Measurements from ENCODE around the gene RETREG3. TPM values are rescaled to one million over a fixed set of nuclear protein-coding genes. Genes with fewer than 3 reads are reported as not detected.

RETREG3 gene
- total RNA-seq, 3 donors from 2014 or later: 56.4 to 72.2 (median 67.1) TPM

GRCh38 chr17:42571435-42572225 lies 37.5 kb downstream of the RETREG3 start:
- intact Hi-C loops (cut with DNase I, micrococcal nuclease): loop anchor here in 1 of 2 donors (10.0 kb wide), 1 partner anchor 103 kb away; the partner anchor contains the start of gene PLEKHH3
- no peak overlapping the region for H3K4me3 ChIP-seq
- H3K9me3 ChIP-seq: no peaks in the 10 kb centered on the region
- no peak for ATAC-seq
- DNase-seq: peak in 1 of 3 donors; percentile 1
- TF ChIP-seq CTCF (IDR thresholded peaks at IDR 0.05): no peak
- peaks cover 20% of the 10 kb centered on the region for H3K36me3 ChIP-seq (ENCODE audit: low read depth)
- peaks cover 20% of the 10 kb centered on the region for H3K4me1 ChIP-seq (ENCODE audit: low read depth)

GRCh38 chr17:42568341-42569111 lies 40.6 kb downstream of the RETREG3 start:
- no peaks in the 10 kb centered on the region for H3K9me3 ChIP-seq
- intact Hi-C loops (cut with DNase I, micrococcal nuclease): no loop called here
- H3K4me3 ChIP-seq: no peak overlapping the region
- peaks cover 16% of the 10 kb centered on the region for H3K36me3 ChIP-seq (ENCODE audit: low read depth)
- DNase-seq: peak in 1 of 3 donors; percentile 21
- no peak for TF ChIP-seq CTCF (IDR thresholded peaks at IDR 0.05)
- H3K4me1 ChIP-seq (ENCODE audit: low read depth): peaks cover 33% of the 10 kb centered on the region
- ATAC-seq: no peak

GRCh38 chr17:42566883-42567573 lies 42.1 kb downstream of the RETREG3 start, which contains the start of gene MLX:
Gene MLX (plus strand): TSS chr17:42567100. CDS start chr17:42567125, 25 bp downstream.
- ATAC-seq: peak; percentile 83
- Histone ChIP-seq H3K4me3 (peak within 1 kb of the TSS; percentile 84), H3K4me1 (ENCODE audit: low read depth) (peaks cover 40% of the 10 kb centered on the region), H3K9me3 (no peaks in the 10 kb centered on the region), H3K36me3 (ENCODE audit: low read depth) (peaks cover 4% of the 10 kb centered on the region)
- intact Hi-C loops (cut with DNase I, micrococcal nuclease): no loop called here
- peak; percentile 95 to 97 (median 96) for DNase-seq
- no peak for TF ChIP-seq CTCF (IDR thresholded peaks at IDR 0.05)

GRCh38 chr17:42566215-42566882 lies 42.8 kb downstream of the RETREG3 start:
- H3K36me3 ChIP-seq (ENCODE audit: low read depth): no peaks in the 10 kb centered on the region
- H3K9me3 ChIP-seq: no peaks in the 10 kb centered on the region

More at GRCh38 chr17:42566215-42566882, 42.8 kb downstream of the RETREG3 start:
- no peak for TF ChIP-seq CTCF (IDR thresholded peaks at IDR 0.05)
- Histone ChIP-seq H3K4me1 (ENCODE audit: low read depth) (peaks cover 40% of the 10 kb centered on the region), H3K4me3 (no peak overlapping the region)
- no peak for ATAC-seq
- no peak for DNase-seq
- intact Hi-C loops (cut with DNase I, micrococcal nuclease): no loop called here
